HT1080 (cell line): ENCODE results near the gene ROR1. TPM values are rescaled to one million over a fixed set of nuclear protein-coding genes. Genes with fewer than 3 reads are reported as not detected.
"Not testable (repeated sequence)": the region's sequence is repeated elsewhere in the genome, so short reads cannot be mapped to it uniquely, and the experiment has no call there.

ENCODE experiments used
- DNase-seq: peaks from one replicate; pipeline ENCODE4 v3.0.0-alpha.2; 2015; ENCODE audit warnings: low read depth
- total RNA-seq: library from RNA; depleted of rRNA; stranded (reverse); fragments of >200 nt; shearing (Covaris generic); gene quantifications from 2 replicates; pipeline ENCODE4 v1.2.3, GENCODE V29; 2014

ROR1 gene
- total RNA-seq, 1 experiment from 2014 or later, result 2.9 TPM

GRCh38 chr1:63792152-63792551 is 18.3 kb downstream of the ROR1 start:
- DNase-seq, result no peak

- DNase-seq, result no peak
Observed at GRCh38 chr1:63793741-63794240, 20.0 kb downstream of the ROR1 start.

- no peak for DNase-seq
Observed at GRCh38 chr1:63794354-63794753, 20.5 kb downstream of the ROR1 start.

- peak; percentile 85 for DNase-seq
Observed at GRCh38 chr1:63794939-63795378, 21.1 kb downstream of the ROR1 start.

- no peak for DNase-seq
Observed at GRCh38 chr1:63795455-63795854, 21.6 kb downstream of the ROR1 start.

GRCh38 chr1:63797056-63797726 is 23.4 kb downstream of the ROR1 start:
- DNase-seq, result peak; percentile 78

- DNase-seq, result no peak
Observed at GRCh38 chr1:63798284-63798683, 24.5 kb downstream of the ROR1 start.

GRCh38 chr1:63799307-63799706 is 25.5 kb downstream of the ROR1 start:
- no peak for DNase-seq

- DNase-seq, result no peak
Observed at GRCh38 chr1:63799820-63800219, 26.0 kb downstream of the ROR1 start.

GRCh38 chr1:63802109-63802508 is 28.3 kb downstream of the ROR1 start:
- no peak for DNase-seq

- no peak for DNase-seq
Observed at GRCh38 chr1:63804829-63805484, 31.1 kb downstream of the ROR1 start.

- DNase-seq, result no peak
Observed at GRCh38 chr1:63807046-63807445, 33.2 kb downstream of the ROR1 start.

GRCh38 chr1:63810936-63811469 is 37.2 kb downstream of the ROR1 start:
- no peak for DNase-seq

- no peak for DNase-seq
Observed at GRCh38 chr1:63812071-63812700, 38.4 kb downstream of the ROR1 start.

GRCh38 chr1:63813829-63814277 is 40.0 kb downstream of the ROR1 start:
- DNase-seq, result no peak

- not testable (repeated sequence) for DNase-seq
Observed at GRCh38 chr1:63816217-63816815, 42.5 kb downstream of the ROR1 start.

GRCh38 chr1:63817152-63817667 is 43.4 kb downstream of the ROR1 start:
- DNase-seq, result peak; percentile 59

GRCh38 chr1:63817700-63818099 is 43.9 kb downstream of the ROR1 start:
- no peak for DNase-seq

GRCh38 chr1:63818567-63819325 is 44.9 kb downstream of the ROR1 start:
- DNase-seq, result no peak

- no peak for DNase-seq
Observed at GRCh38 chr1:63819795-63820194, 46.0 kb downstream of the ROR1 start.
